Measurements from ENCODE around the gene ADI1.
"Not testable (repeated sequence)": the region's sequence is repeated elsewhere in the genome, so short reads cannot be mapped to it uniquely, and the experiment has no call there.

Gene ADI1

GRCh38 chr2:3515438-3515837 is 3.9 kb downstream of the ADI1 start:
- H3K4me3 Mint-ChIP-seq, H3K27me3 Mint-ChIP-seq, H3K9me3 Mint-ChIP-seq, DNase-seq, ATAC-seq, H3K4me1 Mint-ChIP-seq, H3K27ac Mint-ChIP-seq: not testable (repeated sequence)

GRCh38 chr2:3513026-3513810 is 6.1 kb downstream of the ADI1 start:
- no peaks in the 10 kb centered on the region for H3K4me1 Mint-ChIP-seq
- no peak overlapping the region for H3K4me3 Mint-ChIP-seq
- no peak for DNase-seq
- H3K27me3 Mint-ChIP-seq: no peaks in the 10 kb centered on the region
- peaks cover 0 to 8% of the 10 kb centered on the region in 2 donors for H3K9me3 Mint-ChIP-seq
- no peak overlapping the region for H3K27ac Mint-ChIP-seq
- ATAC-seq: no peak

DNA sequence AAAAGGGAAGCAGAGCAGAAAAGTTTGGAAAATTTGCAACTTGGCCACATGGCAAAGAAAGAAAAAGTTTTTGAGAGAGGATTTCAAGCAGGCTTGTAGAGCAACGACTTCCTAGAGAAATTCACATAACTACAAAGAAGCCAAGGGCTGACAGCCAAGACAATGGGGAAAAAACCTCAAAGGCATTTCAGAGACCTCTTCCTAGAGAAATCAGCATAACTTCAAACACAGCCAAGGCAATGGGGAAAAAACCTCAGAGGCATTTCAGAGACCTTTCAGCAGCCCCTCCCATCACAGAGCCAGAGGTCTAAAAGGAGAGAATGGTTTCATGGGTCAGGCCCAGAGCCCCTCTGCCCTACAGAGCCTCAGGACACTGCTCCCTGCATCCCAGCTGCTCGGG is 7.2 kb downstream of the ADI1 start:
- no peak overlapping the region for H3K27ac Mint-ChIP-seq
- H3K27me3 Mint-ChIP-seq: no peaks in the 10 kb centered on the region
- H3K4me3 Mint-ChIP-seq: no peak overlapping the region
- ATAC-seq (no peak), DNase-seq (no peak)
- peaks cover 0 to 8% of the 10 kb centered on the region in 2 donors for H3K9me3 Mint-ChIP-seq
- no peaks in the 10 kb centered on the region for H3K4me1 Mint-ChIP-seq

DNA sequence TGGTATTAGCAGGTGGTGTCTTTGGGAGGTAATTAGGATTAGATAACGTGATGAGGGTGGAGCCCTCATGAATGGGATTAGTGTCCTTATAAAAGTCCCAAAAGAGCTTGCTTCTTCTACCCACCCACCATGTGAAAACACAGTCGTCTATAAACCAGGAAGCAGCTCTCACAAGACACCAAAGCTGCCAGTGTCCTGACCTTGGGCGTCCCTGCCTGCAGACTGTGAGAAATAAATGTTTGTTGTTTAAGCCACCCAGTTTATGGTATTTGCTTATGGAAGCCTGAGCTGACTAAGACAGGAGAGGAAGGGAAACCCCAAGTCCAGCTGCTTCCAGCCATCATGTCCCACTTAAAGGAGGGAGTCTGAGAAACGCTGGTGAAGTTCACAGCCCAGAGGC is 13.6 kb downstream of the ADI1 start:
- Mint-ChIP-seq H3K4me1 (no peaks in the 10 kb centered on the region), H3K27ac (no peak overlapping the region), H3K27me3 (no peaks in the 10 kb centered on the region), H3K9me3 (no peaks in the 10 kb centered on the region), H3K4me3 (no peak overlapping the region)
- DNase-seq (no peak), ATAC-seq (no peak)

DNA sequence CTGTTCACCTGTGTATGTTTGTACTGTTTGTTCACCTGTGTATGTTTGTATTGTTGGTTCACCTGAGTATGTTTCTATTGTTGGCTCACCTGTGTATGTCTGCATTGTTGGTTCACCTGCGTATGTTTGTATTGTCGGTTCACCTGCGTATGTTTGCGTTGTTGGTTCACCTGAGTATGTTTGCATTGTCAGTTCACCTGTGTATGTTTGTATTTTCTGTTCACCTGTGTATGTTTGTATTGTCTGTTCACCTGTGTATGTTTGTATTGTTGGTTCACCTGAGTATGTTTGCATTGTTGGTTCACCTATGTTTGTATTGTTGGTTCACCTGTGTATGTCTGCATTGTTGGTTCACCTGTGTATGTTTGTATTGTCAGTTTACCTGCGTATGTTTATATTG is 14.6 kb downstream of the ADI1 start:
- Mint-ChIP-seq H3K27ac (peak overlapping the region in 1 of 2 donors; percentile 74), H3K9me3 (no peaks in the 10 kb centered on the region), H3K27me3 (no peaks in the 10 kb centered on the region), H3K4me1 (no peaks in the 10 kb centered on the region), H3K4me3 (no peak overlapping the region)
- ATAC-seq (no peak), DNase-seq (no peak)

DNA sequence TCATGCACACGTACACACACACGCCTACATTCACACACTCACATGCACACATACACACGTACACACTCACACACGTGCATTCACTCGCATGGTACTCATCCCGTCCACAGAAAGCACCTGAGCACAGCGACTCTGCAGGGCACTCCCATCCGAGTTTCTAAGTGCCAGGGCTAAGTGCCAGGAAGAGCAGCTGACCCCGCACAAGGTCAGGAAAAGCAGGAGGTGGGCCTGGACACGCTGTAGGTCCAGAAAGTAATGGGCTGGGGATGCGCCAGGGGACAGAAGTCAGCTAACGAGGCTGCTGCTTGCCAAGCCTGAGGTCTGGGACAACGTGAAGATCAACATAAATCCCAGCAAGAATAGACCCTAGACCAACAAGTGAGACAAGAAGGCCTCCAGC is 15.8 kb downstream of the ADI1 start:
- Mint-ChIP-seq H3K4me3 (no peak overlapping the region), H3K27me3 (no peaks in the 10 kb centered on the region), H3K9me3 (no peaks in the 10 kb centered on the region), H3K4me1 (no peaks in the 10 kb centered on the region), H3K27ac (peak overlapping the region in 1 of 2 donors; percentile 1)
- DNase-seq: no peak
- no peak for ATAC-seq

GRCh38 chr2:3503046-3503445 is 16.3 kb downstream of the ADI1 start:
- H3K4me1 Mint-ChIP-seq: no peaks in the 10 kb centered on the region
- no peaks in the 10 kb centered on the region for H3K9me3 Mint-ChIP-seq
- H3K27me3 Mint-ChIP-seq: no peaks in the 10 kb centered on the region
- ATAC-seq (no peak), DNase-seq (no peak)
- H3K27ac Mint-ChIP-seq: peak overlapping the region in 1 of 2 donors; percentile 1
- no peak overlapping the region for H3K4me3 Mint-ChIP-seq

DNA sequence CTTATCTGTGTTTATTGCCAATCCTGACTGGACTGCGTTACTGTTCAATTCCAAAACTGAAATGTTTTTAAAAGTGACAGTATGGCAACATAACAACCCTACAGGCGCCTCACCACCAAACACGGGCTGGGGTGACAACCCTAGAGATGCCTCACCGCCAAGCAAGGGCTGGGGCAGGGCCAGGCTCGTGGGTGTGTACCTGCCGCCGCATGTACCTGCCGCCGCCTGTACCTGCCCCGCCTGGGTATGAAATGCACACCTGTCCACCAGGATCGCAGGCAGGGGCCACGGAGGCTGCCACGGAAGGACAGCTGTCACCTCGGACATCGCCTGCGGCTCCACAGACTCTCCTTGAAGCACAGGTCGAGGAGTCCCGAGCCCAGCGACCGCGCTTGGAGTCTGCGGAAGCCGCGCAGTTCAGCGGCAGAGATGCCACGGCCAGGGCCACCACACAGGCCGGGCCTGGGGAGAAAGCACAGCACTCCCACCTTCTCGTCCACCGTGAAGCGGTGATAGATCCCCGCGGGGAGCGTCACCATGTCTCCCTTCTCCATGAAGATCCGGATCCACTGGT is 18.9 kb downstream of the ADI1 start:
- no peaks in the 10 kb centered on the region for H3K9me3 Mint-ChIP-seq
- ATAC-seq (no peak), DNase-seq (no peak)
- H3K4me1 Mint-ChIP-seq: no peaks in the 10 kb centered on the region
- peak overlapping the region in 1 of 2 donors; percentile 76 for H3K27ac Mint-ChIP-seq
- H3K27me3 Mint-ChIP-seq: no peaks in the 10 kb centered on the region
- no peak overlapping the region for H3K4me3 Mint-ChIP-seq

GRCh38 chr2:3498783-3499394 is 20.4 kb downstream of the ADI1 start:
- Mint-ChIP-seq H3K27ac (no peak overlapping the region), H3K27me3 (no peaks in the 10 kb centered on the region), H3K9me3 (no peaks in the 10 kb centered on the region), H3K4me3 (no peak overlapping the region), H3K4me1 (no peaks in the 10 kb centered on the region)
- DNase-seq (no peak), ATAC-seq (no peak)

DNA sequence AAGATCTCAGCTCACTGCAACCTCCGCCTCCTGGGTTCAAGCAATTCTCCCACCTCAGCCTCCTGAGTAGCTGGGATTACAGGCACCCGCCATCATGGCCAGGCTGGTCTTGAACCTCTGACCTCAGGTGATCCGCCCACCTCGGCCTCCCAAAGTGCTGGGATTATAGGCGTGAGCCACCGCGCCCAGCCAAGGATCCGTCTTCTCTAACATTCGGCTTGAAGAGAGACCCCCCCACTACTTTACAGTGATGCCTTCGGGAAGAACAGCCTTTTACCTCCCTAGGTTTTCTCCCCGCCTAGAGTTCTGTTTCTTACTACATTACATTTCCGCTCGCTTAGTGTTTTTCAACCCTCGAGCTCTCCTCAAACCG is 22.6 kb downstream of the ADI1 start:
- H3K4me3 Mint-ChIP-seq, H3K27ac Mint-ChIP-seq, H3K9me3 Mint-ChIP-seq, DNase-seq, ATAC-seq, H3K27me3 Mint-ChIP-seq, H3K4me1 Mint-ChIP-seq: not testable (repeated sequence)

GRCh38 chr2:3494984-3495666 is 24.2 kb downstream of the ADI1 start:
- Mint-ChIP-seq H3K27me3 (no peaks in the 10 kb centered on the region), H3K9me3 (no peaks in the 10 kb centered on the region), H3K4me3 (no peak overlapping the region), H3K4me1 (peaks cover 7% of the 10 kb centered on the region), H3K27ac (no peak overlapping the region)
- ATAC-seq: no peak
- DNase-seq: no peak

GRCh38 chr2:3493615-3494007 is 25.7 kb downstream of the ADI1 start:
- Mint-ChIP-seq H3K27me3 (no peaks in the 10 kb centered on the region), H3K4me1 (peaks cover 7% of the 10 kb centered on the region), H3K4me3 (no peak overlapping the region), H3K9me3 (no peaks in the 10 kb centered on the region), H3K27ac (no peak overlapping the region)
- ATAC-seq: no peak
- no peak for DNase-seq

- H3K27me3 Mint-ChIP-seq: no peaks in the 10 kb centered on the region
- H3K4me3 Mint-ChIP-seq: no peak overlapping the region
- DNase-seq: no peak
- no peak for ATAC-seq
- H3K4me1 Mint-ChIP-seq: peaks cover 7% of the 10 kb centered on the region
- no peak overlapping the region for H3K27ac Mint-ChIP-seq
- no peaks in the 10 kb centered on the region for H3K9me3 Mint-ChIP-seq
These were observed 26.2 kb downstream of the ADI1 start for GRCh38 chr2:3492951-3493614.

- not testable (repeated sequence) for H3K4me3 Mint-ChIP-seq, H3K9me3 Mint-ChIP-seq, H3K4me1 Mint-ChIP-seq, DNase-seq, ATAC-seq, H3K27me3 Mint-ChIP-seq, H3K27ac Mint-ChIP-seq
These were observed 26.9 kb downstream of the ADI1 start for GRCh38 chr2:3492475-3492787.

GRCh38 chr2:3491716-3492474 is 27.4 kb downstream of the ADI1 start:
- Mint-ChIP-seq H3K27me3 (no peaks in the 10 kb centered on the region), H3K27ac (no peak overlapping the region), H3K9me3 (no peaks in the 10 kb centered on the region), H3K4me3 (no peak overlapping the region), H3K4me1 (peaks cover 7% of the 10 kb centered on the region)
- no peak for DNase-seq
- peak; percentile 19 for ATAC-seq

Data from stimulated activated naive CD8-positive, alpha-beta T cell treated with anti-CD3 and anti-CD28 coated beads, Interleukin-15, amount 100 ng/mL, for 72 hours (primary cell).